HCT116 (cell line): ENCODE measurements around the gene COX6A2. TPM values are rescaled to one million over a fixed set of nuclear protein-coding genes. Genes with fewer than 3 reads are reported as not detected.

Experiments used
- ATAC-seq: fragments of 200-7000 bp; cut with Tn5 transposase; 2 replicates; pipeline ENCODE4 v1.9.1; 2020; ENCODE audit warnings: mild to moderate bottlenecking, moderate library complexity
- BruUV-seq: library from RNA; stranded (reverse); fragments of 400-500 nt; replicated peaks from 2 replicates; lab custom pipeline; 2021; lab: Mats Ljungman, UMichigan
- CTCF ChIA-PET: fragments of 300-600 bp; sonication (Branson Sonifier 250); formaldehyde crosslinking; loops from one replicate; lab custom pipeline; 2021; ENCODE audit warnings: antibody characterized with exemption; lab: Charles Lee
- POLR2A ChIA-PET: fragments of 300-600, 350-600 bp; sonication (Branson Sonifier 250); formaldehyde crosslinking; loops from one replicate; lab custom pipeline; 2021; ENCODE audit warnings: antibody characterized with exemption; lab: Charles Lee
- RAD21 ChIA-PET, 2 experiments: fragments of 300-600 bp; sonication (Branson Sonifier 250); formaldehyde crosslinking; loops; one replicate each; lab custom pipeline; 2023; ENCODE audit warnings: low total read pairs in 2 of 2; ENCODE audit not compliant: uncharacterized antibody in 2 of 2, unreplicated experiment in 2 of 2, low non-redundant PET in 1 of 2; lab: Charles Lee
- DNase-seq: peaks from one replicate; pipeline ENCODE4 v3.0.0-alpha.2; 2010; ENCODE audit warnings: low read depth, low spot score
- H2AFZ ChIP-seq: fragments of 200-600 bp; shearing (Covaris generic), sonication (generic); 2 replicates; pipeline ENCODE4 v1.6.1; 2017; ENCODE audit warnings: low read depth, mixed run types, mixed read lengths, antibody characterized with exemption, low read length; ENCODE audit not compliant: poor library complexity, severe bottlenecking
- H3K27ac ChIP-seq: 2 replicates; pipeline ENCODE4 v1.5.1; 2012; ENCODE audit warnings: low read depth, low read length
- H3K27me3 ChIP-seq: fragments of 200-600 bp; sonication (generic); 2 replicates; pipeline ENCODE4 v1.6.1; 2016; ENCODE audit warnings: mixed run types, low read length, mixed read lengths; ENCODE audit not compliant: insufficient read depth
- H3K36me3 ChIP-seq, 2 experiments: fragments of 200-500 bp in 1 of 2; fragments of 200-600 bp in 1 of 2; sonication (Bioruptor generic) in 1 of 2; sonication (generic) in 1 of 2; 2 replicates each; pipeline versions ENCODE4 v1.5.1 to v1.6.1; 2014 to 2016; ENCODE audit warnings: low read length in 2 of 2, inconsistent platforms in 1 of 2, mixed read lengths in 1 of 2, mixed run types in 1 of 2; ENCODE audit not compliant: insufficient read depth in 2 of 2, control insufficient read depth in 1 of 2
- H3K4me1 ChIP-seq, 2 experiments: fragments of 200-600 bp in 1 of 2; sonication (generic) in 1 of 2; 2 replicates each; pipeline versions ENCODE4 v1.5.1 to v1.6.1; 2012 to 2017; ENCODE audit warnings: low read length in 2 of 2, inconsistent platforms in 1 of 2, mild to moderate bottlenecking in 1 of 2, mixed read lengths in 1 of 2, mixed run types in 1 of 2, moderate library complexity in 1 of 2; ENCODE audit not compliant: insufficient read depth in 2 of 2, control insufficient read depth in 1 of 2
- H3K4me2 ChIP-seq: fragments of 200-600 bp; sonication (generic); 2 replicates; pipeline ENCODE4 v1.6.1; 2017; ENCODE audit warnings: mixed run types, low read length, mixed read lengths
- H3K4me3 ChIP-seq, 2 experiments: fragments of 200-600 bp in 1 of 2; sonication (generic) in 1 of 2; replicated peaks in 1 of 2; 2 replicates each; pipeline ENCODE4 v1.5.1; 2011 to 2016; ENCODE audit warnings: low read length in 2 of 2, control low read depth in 1 of 2, low read depth in 1 of 2, mild to moderate bottlenecking in 1 of 2, mixed read lengths in 1 of 2, mixed run types in 1 of 2
- H3K79me2 ChIP-seq: fragments of 200-600 bp; sonication (generic); 2 replicates; pipeline ENCODE4 v1.6.1; 2017; ENCODE audit warnings: mild to moderate bottlenecking, mixed run types, low read length, moderate library complexity, mixed read lengths; ENCODE audit not compliant: insufficient read depth
- H3K9ac ChIP-seq: fragments of 200-600 bp; sonication (generic); 2 replicates; pipeline ENCODE4 v1.6.1; 2016; ENCODE audit warnings: low read length, mixed read lengths
- H3K9me2 ChIP-seq: fragments of 200-600 bp; sonication (generic), shearing (Covaris generic); 2 replicates; pipeline ENCODE4 v1.6.1; 2017; ENCODE audit warnings: mixed run types, mild to moderate bottlenecking, moderate library complexity; ENCODE audit not compliant: insufficient read depth
- H3K9me3 ChIP-seq, 2 experiments: fragments of 200-500 bp in 1 of 2; fragments of 200-600 bp in 1 of 2; sonication (Bioruptor generic) in 1 of 2; sonication (generic) in 1 of 2; 2 replicates each; pipeline ENCODE4 v1.6.1; 2014 to 2017; ENCODE audit warnings: low read length in 2 of 2, mixed read lengths in 2 of 2, inconsistent platforms in 1 of 2, low read depth in 1 of 2, mild to moderate bottlenecking in 1 of 2, mixed run types in 1 of 2, moderate library complexity in 1 of 2; ENCODE audit not compliant: control insufficient read depth in 1 of 2, insufficient read depth in 1 of 2
- H4K20me1 ChIP-seq: fragments of 200-600 bp; sonication (generic), shearing (Covaris generic); 2 replicates; pipeline ENCODE4 v1.6.1; 2017; ENCODE audit warnings: mixed run types, mild to moderate bottlenecking, moderate library complexity; ENCODE audit not compliant: insufficient read depth
- CBX3 ChIP-seq: IDR thresholded peaks from 2 replicates; pipeline ENCODE4 v1.6.1; 2012; ENCODE audit warnings: low read depth
- CEBPB ChIP-seq: IDR thresholded peaks from 2 replicates; pipeline ENCODE4 v1.6.1; 2012; ENCODE audit warnings: low read depth
- EGR1 ChIP-seq: IDR thresholded peaks from 2 replicates; pipeline ENCODE4 v1.6.1; 2012; ENCODE audit warnings: low read depth
- JUND ChIP-seq: IDR thresholded peaks from 2 replicates; pipeline ENCODE4 v1.6.1; 2012
- POLR2AphosphoS5 ChIP-seq: IDR thresholded peaks from 2 replicates; pipeline ENCODE4 v1.6.1; 2011; ENCODE audit warnings: mild to moderate bottlenecking, low read depth, low read length, moderate library complexity
- REST ChIP-seq: IDR thresholded peaks from 2 replicates; pipeline ENCODE4 v1.6.1; 2012; ENCODE audit warnings: low read depth
- SP1 ChIP-seq: IDR thresholded peaks from 2 replicates; pipeline ENCODE4 v1.6.1; 2012; ENCODE audit warnings: low read depth
- YY1 ChIP-seq: IDR thresholded peaks from 2 replicates; pipeline ENCODE4 v1.6.1; 2011; ENCODE audit warnings: low read length, low read depth, moderate library complexity, mild to moderate bottlenecking; ENCODE audit not compliant: insufficient replicate concordance; ENCODE audit errors: extremely low read depth
- ZBTB33 ChIP-seq: IDR thresholded peaks from 2 replicates; pipeline ENCODE4 v1.6.1; 2011; ENCODE audit warnings: mild to moderate bottlenecking, low read length, moderate library complexity; ENCODE audit not compliant: insufficient replicate concordance; ENCODE audit errors: extremely low read depth
- ZNF274 ChIP-seq: fragments of 200-500 bp; sonication (Bioruptor generic); IDR thresholded peaks from 2 replicates; pipeline ENCODE4 v1.6.1; 2014; ENCODE audit warnings: mild to moderate bottlenecking, low read depth, low read length, inconsistent platforms
- intact Hi-C: fragments of 100-400 bp; cut with micrococcal nuclease; formaldehyde crosslinking; loops from 2 replicates; pipeline ENCODE4 v1.10.0; 2022
- total RNA-seq: library from RNA; stranded (reverse); gene quantifications from one replicate; pipeline ENCODE4 v1.2.1, GENCODE V29; 2021; ENCODE audit not compliant: unreplicated experiment
- TF ChIP-seq, protein P1 (sequence below): IDR thresholded peaks from 2 replicates; pipeline ENCODE4 v1.6.1; 2012

COX6A2 gene
- total RNA-seq, 1 experiment from 2014 or later: not detected

DNA sequence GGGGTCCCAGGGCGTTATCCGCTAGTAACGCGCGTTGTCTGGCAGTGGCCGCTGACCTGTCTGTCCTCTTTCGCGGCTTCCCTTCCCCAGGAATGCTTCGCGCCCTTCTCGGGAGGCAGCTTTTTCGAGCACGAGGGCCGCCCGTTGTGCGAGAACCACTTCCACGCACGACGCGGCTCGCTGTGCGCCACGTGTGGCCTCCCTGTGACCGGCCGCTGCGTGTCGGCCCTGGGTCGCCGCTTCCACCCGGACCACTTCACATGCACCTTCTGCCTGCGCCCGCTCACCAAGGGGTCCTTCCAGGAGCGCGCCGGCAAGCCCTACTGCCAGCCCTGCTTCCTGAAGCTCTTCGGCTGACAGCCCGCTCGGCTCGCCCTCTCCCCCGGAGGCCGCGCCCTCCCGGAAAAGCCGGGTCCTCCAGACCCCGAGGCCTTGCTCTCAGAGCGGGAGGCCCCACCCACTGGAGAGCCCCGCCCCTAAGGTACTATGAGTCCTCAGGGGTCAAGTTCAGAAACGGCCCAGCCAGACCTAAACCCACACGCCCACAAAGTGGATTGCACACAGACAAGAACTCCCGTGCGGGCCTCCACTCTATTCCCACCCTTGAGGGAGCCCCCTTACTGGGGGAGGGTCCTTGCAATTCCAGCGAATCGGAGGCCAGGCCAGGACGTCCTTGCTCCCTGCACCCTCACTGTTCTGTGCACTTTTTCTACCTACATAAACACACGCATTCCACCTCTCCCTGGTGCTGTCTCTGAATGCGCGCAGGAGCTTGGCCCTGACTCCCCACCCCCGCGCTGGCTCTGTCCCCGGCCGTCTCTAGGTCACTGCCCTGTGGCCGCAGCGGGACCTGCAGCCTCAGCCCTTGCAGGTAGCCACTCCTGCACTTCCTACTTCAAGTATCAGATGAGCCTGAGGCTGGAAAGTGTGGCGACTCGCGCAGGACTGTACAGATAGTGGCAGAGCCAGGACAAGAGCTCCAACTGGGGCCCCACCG, 49.4 kb upstream of the COX6A2 start (continued):
- TF ChIP-seq ZBTB33: no peak
- no peak for TF ChIP-seq SP1
- no peak for TF ChIP-seq CBX3
- TF ChIP-seq CEBPB: no peak
- peak; percentile 52; the same call in 1 of the 2 replicates for TF ChIP-seq EGR1
- TF ChIP-seq JUND: no peak
- TF ChIP-seq POLR2AphosphoS5: no peak

DNA sequence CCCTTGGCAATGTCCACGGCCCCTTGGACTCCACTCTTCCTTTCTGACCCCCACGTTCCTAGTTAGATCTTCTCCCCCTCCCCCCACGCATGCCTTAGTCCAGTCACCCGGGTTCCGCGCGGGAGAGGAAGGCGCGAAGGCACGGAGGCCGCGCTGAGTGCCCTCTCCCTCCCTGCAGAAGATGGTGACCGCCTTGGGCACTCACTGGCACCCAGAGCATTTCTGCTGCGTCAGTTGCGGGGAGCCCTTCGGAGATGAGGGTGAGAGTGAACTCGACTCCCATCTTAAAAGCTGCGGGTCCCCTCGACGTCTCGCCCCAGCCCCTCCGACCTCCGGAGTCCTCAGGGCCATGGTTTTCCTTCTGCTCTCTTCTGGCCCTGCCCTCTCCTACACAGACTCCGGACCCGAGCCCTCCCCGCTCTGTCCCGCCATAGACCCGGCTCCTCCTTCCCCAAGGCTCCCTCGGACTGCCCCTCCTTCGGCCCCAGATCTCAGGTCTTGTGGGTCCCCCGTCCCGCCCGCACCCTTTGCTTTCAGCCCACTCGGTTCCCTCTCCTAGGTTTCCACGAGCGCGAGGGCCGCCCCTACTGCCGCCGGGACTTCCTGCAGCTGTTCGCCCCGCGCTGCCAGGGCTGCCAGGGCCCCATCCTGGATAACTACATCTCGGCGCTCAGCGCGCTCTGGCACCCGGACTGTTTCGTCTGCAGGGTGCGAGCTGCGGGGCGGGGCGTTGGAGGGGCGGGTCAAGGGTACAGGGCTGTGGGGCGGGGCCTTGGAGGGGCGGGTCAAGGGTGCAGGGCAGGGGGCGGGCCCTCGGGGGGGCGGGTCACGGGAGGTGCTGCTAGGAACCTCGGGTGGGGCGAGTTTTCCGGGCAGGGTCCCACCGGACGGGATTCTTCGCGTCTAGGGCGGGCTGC, 48.4 kb upstream of the COX6A2 start:
- CTCF ChIA-PET: interaction anchor here (1.3 to 1.9 kb wide), 3 partner anchors 16 to 25 kb away, joined by 3 to 9 read pairs (median 5); partner anchors contain the start of gene ARMC5
- Histone ChIP-seq H3K9me3 (no peaks in the 10 kb centered on the region), H3K79me2 (no peaks in the 10 kb centered on the region), H3K4me2 (peak overlapping the region; percentile 81)
- TF ChIP-seq POLR2AphosphoS5 (peak; percentile 56), YY1 (no peak), ZNF274 (no peak), REST (no peak)
- TF ChIP-seq, protein P1, sequence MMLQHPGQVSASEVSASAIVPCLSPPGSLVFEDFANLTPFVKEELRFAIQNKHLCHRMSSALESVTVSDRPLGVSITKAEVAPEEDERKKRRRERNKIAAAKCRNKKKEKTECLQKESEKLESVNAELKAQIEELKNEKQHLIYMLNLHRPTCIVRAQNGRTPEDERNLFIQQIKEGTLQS: no peak
- TF ChIP-seq, all 23 proteins: peak for 1
- no peaks in the 10 kb centered on the region for H3K9me2 ChIP-seq
- BruUV-seq: no TSS peak
- H3K4me3 ChIP-seq: peak overlapping the region; percentile 45 to 54
- H4K20me1 ChIP-seq: no peaks in the 10 kb centered on the region
- ATAC-seq (peak; percentile 49), DNase-seq (no peak)
- RAD21 ChIA-PET: no interaction called here
- H3K27ac ChIP-seq: peak overlapping the region; percentile 65; the same call in 1 of the 2 replicates
- peaks cover 10 to 38% of the 10 kb centered on the region in 2 experiments for H3K4me1 ChIP-seq
- peak overlapping the region; percentile 57 for H3K9ac ChIP-seq
- H3K27me3 ChIP-seq: no peaks in the 10 kb centered on the region
- no peaks in the 10 kb centered on the region for H3K36me3 ChIP-seq
- intact Hi-C loops: no loop called here
- POLR2A ChIA-PET: interaction anchor here (1.0 to 1.9 kb wide), 2 partner anchors 17 to 32 kb away, joined by 3 to 4 read pairs; partner anchors contain the start of genes ARMC5 and RUSF1
- no peak overlapping the region for H2AFZ ChIP-seq
